Posterior vena cava (tissue), 2 donors: ENCODE results near the gene LGALS14. TPM values are rescaled to one million over a fixed set of nuclear protein-coding genes. Genes with fewer than 3 reads are reported as not detected.

ENCODE experiments used
- DNase-seq: peaks from one replicate; pipeline ENCODE4 v3.0.0-alpha.2; 2020; ENCODE audit warnings: low spot score
- intact Hi-C, 2 donors: fragments of 100-400 bp; cut with DNase I; formaldehyde crosslinking; loops; one replicate each; pipeline versions ENCODE4 v1.14.1 to v1.14.2; 2022 to 2023
- total RNA-seq, 2 donors: library from RNA; stranded (reverse); fragmentation: NEBNext Ultra II Directional; extraction: Animal tissue kit (Norgen Biotek cat#: 25700); gene quantifications; one replicate each; pipeline ENCODE4 v1.2.1, GENCODE V29; 2021
- donor health status: DM: yes; HTN: yes; CAD: no.
- donor health status: DM: yes; HTN: yes; CAD: no.

The LGALS14 gene
- total RNA-seq, 2 donors from 2014 or later, result not detected

- DNase-seq, result no peak
- intact Hi-C loops, result no loop called here
Observed at GRCh38 chr19:39737891-39738290, 33.6 kb downstream of the LGALS14 start, which contains the start of gene CLC. TSS of gene CLC (minus strand) at chr19:39738029. CDS start at chr19:39737952, 77 bp downstream.

- DNase-seq, result no peak
- intact Hi-C loops, result no loop called here
Observed at GRCh38 chr19:39738814-39739213, 34.5 kb downstream of the LGALS14 start.

GRCh38 chr19:39740395-39740794 lies 36.1 kb downstream of the LGALS14 start:
- intact Hi-C loops, result no loop called here
- DNase-seq, result no peak

GRCh38 chr19:39745643-39746042 lies 41.4 kb downstream of the LGALS14 start:
- intact Hi-C loops, result no loop called here
- no peak for DNase-seq

GRCh38 chr19:39746836-39747529 lies 42.7 kb downstream of the LGALS14 start:
- intact Hi-C loops, result no loop called here
- no peak for DNase-seq

- intact Hi-C loops, result no loop called here
- no peak for DNase-seq
Observed at GRCh38 chr19:39749981-39750380, 45.7 kb downstream of the LGALS14 start.

GRCh38 chr19:39752390-39752789 lies 48.1 kb downstream of the LGALS14 start:
- DNase-seq, result no peak
- intact Hi-C loops, result no loop called here

- intact Hi-C loops, result no loop called here
- no peak for DNase-seq
Observed at GRCh38 chr19:39752795-39753194, 48.5 kb downstream of the LGALS14 start.

- intact Hi-C loops, result no loop called here
- DNase-seq, result no peak
Observed at GRCh38 chr19:39754544-39754943, 50.3 kb downstream of the LGALS14 start.

- DNase-seq, result no peak
- intact Hi-C loops, result no loop called here
Observed at GRCh38 chr19:39754971-39755370, 50.7 kb downstream of the LGALS14 start.

Other genes starting within 250 kb of the LGALS14 start
- 10 to 100 TPM; 44.5 to 45.5 TPM for gene TIMM50, start 223.6 kb upstream of the LGALS14 start, total RNA-seq
- not detected for gene DLL3, start 205.5 kb upstream of the LGALS14 start, total RNA-seq
- gene SELENOV, start 189.3 kb upstream of the LGALS14 start, total RNA-seq, result not detected
- 1 to 10 TPM; 2.4 to 2.9 TPM for gene EID2B, start 171.6 kb upstream of the LGALS14 start, total RNA-seq
- gene EID2, start 164.3 kb upstream of the LGALS14 start, total RNA-seq, result 10 to 100 TPM; 12.9 to 13.0 TPM
- gene LGALS13, start 102.0 kb upstream of the LGALS14 start, total RNA-seq, result not detected
- not detected for gene LGALS16, start 48.6 kb upstream of the LGALS14 start, total RNA-seq
- not detected for gene CLC, start 33.5 kb downstream of the LGALS14 start, total RNA-seq
- not detected for gene LEUTX, start 74.4 kb downstream of the LGALS14 start, total RNA-seq
- gene DYRK1B, start 129.7 kb downstream of the LGALS14 start, total RNA-seq, result 1 to 10 TPM; 5.4 to 8.7 TPM
- 100 to 1,000 TPM in 1 of 2 donors, 10 to 100 TPM in 1; 94.1 to 121 TPM for gene FBL, start 141.9 kb downstream of the LGALS14 start, total RNA-seq
- 10 to 100 TPM; 42.1 to 98.8 TPM for gene FCGBP, start 230.2 kb downstream of the LGALS14 start, total RNA-seq